ENCODE measurements around the gene LRRC70. TPM values are rescaled to one million over a fixed set of nuclear protein-coding genes. Genes with fewer than 3 reads are reported as not detected.

The LRRC70 gene, protein sequence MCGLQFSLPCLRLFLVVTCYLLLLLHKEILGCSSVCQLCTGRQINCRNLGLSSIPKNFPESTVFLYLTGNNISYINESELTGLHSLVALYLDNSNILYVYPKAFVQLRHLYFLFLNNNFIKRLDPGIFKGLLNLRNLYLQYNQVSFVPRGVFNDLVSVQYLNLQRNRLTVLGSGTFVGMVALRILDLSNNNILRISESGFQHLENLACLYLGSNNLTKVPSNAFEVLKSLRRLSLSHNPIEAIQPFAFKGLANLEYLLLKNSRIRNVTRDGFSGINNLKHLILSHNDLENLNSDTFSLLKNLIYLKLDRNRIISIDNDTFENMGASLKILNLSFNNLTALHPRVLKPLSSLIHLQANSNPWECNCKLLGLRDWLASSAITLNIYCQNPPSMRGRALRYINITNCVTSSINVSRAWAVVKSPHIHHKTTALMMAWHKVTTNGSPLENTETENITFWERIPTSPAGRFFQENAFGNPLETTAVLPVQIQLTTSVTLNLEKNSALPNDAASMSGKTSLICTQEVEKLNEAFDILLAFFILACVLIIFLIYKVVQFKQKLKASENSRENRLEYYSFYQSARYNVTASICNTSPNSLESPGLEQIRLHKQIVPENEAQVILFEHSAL
- total RNA-seq: 0.46 and 1.1 TPM in 2 replicates

DNA sequence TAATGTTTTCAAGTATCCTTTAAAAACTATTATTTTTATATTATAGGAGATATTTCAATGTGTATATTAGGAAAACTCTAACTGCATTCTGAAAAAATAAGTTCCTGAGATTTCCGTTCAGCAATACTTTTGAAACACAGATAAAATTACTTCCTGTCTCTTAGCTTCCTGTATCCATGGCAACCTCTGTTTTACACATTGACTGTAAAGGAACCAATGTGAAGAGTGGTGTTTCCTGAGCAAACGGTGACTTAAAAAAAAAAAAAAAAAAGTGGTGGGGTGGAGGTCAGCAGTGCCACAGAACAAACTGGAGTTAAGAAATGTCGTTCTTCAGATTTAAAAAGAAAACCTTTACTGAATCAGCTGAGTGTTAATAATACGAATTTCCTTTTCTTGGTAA lies at the start of gene LRRC70:
TSS of gene LRRC70 (plus strand) at position 280 of the 400 bp plus-strand sequence. CDS start 620 bp downstream, outside the sequence.
- intact Hi-C loops (cut with micrococcal nuclease): loop anchor here (5.0 to 10.0 kb wide), 2 partner anchors 41 to 94 kb away; no protein-coding TSS in a partner anchor
- Mint-ChIP-seq H3K4me1 (ENCODE audit: low read depth) (peaks cover 53% of the 10 kb centered on the region), H3K4me3 (ENCODE audit: low read depth) (peak within 1 kb of the TSS; percentile 19)

DNA sequence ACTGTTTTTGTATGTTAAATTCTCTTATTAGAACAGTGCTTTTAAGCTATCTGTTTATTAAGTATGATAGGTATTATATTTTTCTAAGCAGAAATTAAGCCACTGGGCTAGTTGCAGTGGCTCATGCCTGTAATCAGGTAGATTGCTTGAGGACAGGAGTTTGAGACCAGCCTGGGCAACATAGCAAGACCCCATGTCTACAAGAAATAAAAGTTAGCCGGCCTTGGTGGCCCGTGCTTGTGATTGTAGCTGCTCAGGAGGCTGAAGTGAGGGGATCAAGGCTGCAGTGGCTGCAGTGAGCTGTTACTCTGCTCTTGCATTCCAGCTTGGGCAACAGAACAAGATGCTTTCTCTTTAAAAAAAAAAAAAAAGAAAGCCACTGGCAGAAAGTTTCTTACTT lies 45.0 kb upstream of the LRRC70 start:
- Mint-ChIP-seq H3K27me3 (ENCODE audit: low read depth) (no peaks in the 10 kb centered on the region), H3K4me1 (ENCODE audit: low read depth) (peaks cover 4% of the 10 kb centered on the region), H3K9me3 (peaks cover 6% of the 10 kb centered on the region), H3K36me3 (ENCODE audit: low read depth) (peaks cover 30% of the 10 kb centered on the region), H3K4me3 (ENCODE audit: low read depth) (no peak overlapping the region), H3K27ac (no peak overlapping the region)
- DNase-seq (ENCODE audit: low spot score): no peak
- intact Hi-C loops (cut with micrococcal nuclease): no loop called here

More for the DNA sequence above, at the start of gene LRRC70:
- Mint-ChIP-seq H3K27ac (peak within 1 kb of the TSS; percentile 77), H3K9me3 (no peaks in the 10 kb centered on the region), H3K27me3 (ENCODE audit: low read depth) (no peaks in the 10 kb centered on the region), H3K36me3 (ENCODE audit: low read depth) (peaks cover 27% of the 10 kb centered on the region)
- peak; percentile 24 for DNase-seq (ENCODE audit: low spot score)

DNA sequence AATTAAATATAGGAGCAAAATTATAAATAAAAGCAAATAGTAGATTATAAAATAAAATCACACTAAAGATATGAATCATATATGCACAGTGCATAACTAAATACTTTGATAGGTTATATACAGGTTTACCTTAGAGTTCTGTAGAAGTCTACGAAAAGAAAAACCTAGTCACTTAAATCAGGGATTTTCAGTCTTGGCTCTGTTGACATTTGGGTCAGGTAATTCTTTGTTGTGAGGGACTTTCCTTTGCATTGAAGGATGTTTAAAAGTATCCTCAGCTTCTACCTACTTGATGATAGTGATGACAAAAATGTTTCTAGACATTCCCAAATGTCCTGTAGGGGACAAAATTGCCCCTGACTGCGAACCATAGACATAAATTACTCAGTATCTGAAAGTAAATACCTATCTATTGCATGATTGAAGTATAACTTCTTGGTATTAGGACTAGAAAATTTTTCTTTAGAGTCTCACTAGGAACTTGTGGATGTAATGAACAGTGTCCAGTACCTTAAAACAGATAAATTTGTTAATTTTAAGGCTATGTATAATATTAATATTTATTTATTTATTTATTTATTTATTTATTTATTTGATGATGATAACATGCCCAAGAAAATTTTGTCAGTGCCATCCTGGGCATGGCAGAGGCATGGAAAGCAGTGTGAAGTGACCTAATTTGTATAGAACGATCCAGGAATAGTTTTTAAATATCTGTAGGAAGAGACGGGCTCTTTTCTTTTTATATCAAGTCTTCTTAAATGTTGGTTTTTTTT lies 44.0 kb upstream of the LRRC70 start:
- Mint-ChIP-seq H3K4me3 (ENCODE audit: low read depth) (no peak overlapping the region), H3K36me3 (ENCODE audit: low read depth) (peaks cover 40% of the 10 kb centered on the region), H3K9me3 (peaks cover 9% of the 10 kb centered on the region), H3K27ac (no peak overlapping the region), H3K27me3 (ENCODE audit: low read depth) (no peaks in the 10 kb centered on the region), H3K4me1 (ENCODE audit: low read depth) (peaks cover 7% of the 10 kb centered on the region)
- no peak for DNase-seq (ENCODE audit: low spot score)
- intact Hi-C loops (cut with micrococcal nuclease): loop anchor here (5.0 kb wide), 2 partner anchors 43 to 312 kb away; partner anchors contain the start of gene LRRC70

DNA sequence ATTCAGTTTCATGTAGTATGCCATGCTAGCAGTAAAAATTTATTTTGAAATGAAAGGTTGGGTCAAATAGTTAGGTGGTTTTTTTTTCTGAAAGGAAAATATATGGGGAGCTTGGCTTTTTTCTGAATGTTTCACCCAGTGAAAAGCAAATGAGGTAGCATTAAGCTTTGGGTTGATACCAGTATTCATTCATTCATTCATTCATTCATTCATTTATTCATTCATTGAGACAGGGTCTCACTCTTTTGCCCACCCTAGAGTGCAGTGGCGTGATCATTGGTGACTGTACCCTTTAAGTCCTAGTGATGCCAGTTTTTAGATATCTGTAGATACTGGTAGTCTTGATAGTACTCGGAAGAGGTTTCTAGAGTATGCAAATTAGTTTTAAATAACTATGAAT lies 42.4 kb upstream of the LRRC70 start:
- Mint-ChIP-seq H3K27ac (no peak overlapping the region), H3K4me3 (ENCODE audit: low read depth) (no peak overlapping the region), H3K27me3 (ENCODE audit: low read depth) (no peaks in the 10 kb centered on the region), H3K4me1 (ENCODE audit: low read depth) (peaks cover 7% of the 10 kb centered on the region), H3K9me3 (peaks cover 9% of the 10 kb centered on the region), H3K36me3 (ENCODE audit: low read depth) (peaks cover 42% of the 10 kb centered on the region)
- DNase-seq (ENCODE audit: low spot score): no peak
- intact Hi-C loops (cut with micrococcal nuclease): loop anchor here (5.0 kb wide), 2 partner anchors 41 to 314 kb away; partner anchors contain the start of gene LRRC70

DNA sequence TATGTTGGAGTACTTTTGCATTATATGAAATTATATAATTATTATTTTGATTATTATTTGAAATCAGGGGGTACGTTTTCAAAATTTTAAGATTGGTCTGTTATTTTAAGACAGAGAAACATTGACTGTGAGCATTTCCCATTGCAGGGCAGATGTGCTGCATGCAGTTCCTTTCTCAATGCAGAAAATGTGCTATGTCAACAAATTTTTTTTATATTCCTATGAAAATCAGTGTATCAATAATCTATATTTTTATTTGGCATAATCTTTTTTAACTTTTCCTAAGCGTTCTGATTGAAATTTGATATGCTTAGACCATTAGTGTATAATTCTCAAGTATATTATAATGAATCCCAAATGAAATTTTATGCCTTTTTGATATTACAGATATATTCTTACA lies 41.8 kb upstream of the LRRC70 start:
- H3K9me3 Mint-ChIP-seq: peaks cover 9% of the 10 kb centered on the region
- H3K4me1 Mint-ChIP-seq (ENCODE audit: low read depth): peaks cover 7% of the 10 kb centered on the region
- H3K27ac Mint-ChIP-seq: no peak overlapping the region
- H3K4me3 Mint-ChIP-seq (ENCODE audit: low read depth): no peak overlapping the region
- peaks cover 37% of the 10 kb centered on the region for H3K36me3 Mint-ChIP-seq (ENCODE audit: low read depth)
- H3K27me3 Mint-ChIP-seq (ENCODE audit: low read depth): no peaks in the 10 kb centered on the region
- intact Hi-C loops (cut with micrococcal nuclease): loop anchor here (5.0 kb wide), 2 partner anchors 41 to 314 kb away; partner anchors contain the start of gene LRRC70
- DNase-seq (ENCODE audit: low spot score): no peak

DNA sequence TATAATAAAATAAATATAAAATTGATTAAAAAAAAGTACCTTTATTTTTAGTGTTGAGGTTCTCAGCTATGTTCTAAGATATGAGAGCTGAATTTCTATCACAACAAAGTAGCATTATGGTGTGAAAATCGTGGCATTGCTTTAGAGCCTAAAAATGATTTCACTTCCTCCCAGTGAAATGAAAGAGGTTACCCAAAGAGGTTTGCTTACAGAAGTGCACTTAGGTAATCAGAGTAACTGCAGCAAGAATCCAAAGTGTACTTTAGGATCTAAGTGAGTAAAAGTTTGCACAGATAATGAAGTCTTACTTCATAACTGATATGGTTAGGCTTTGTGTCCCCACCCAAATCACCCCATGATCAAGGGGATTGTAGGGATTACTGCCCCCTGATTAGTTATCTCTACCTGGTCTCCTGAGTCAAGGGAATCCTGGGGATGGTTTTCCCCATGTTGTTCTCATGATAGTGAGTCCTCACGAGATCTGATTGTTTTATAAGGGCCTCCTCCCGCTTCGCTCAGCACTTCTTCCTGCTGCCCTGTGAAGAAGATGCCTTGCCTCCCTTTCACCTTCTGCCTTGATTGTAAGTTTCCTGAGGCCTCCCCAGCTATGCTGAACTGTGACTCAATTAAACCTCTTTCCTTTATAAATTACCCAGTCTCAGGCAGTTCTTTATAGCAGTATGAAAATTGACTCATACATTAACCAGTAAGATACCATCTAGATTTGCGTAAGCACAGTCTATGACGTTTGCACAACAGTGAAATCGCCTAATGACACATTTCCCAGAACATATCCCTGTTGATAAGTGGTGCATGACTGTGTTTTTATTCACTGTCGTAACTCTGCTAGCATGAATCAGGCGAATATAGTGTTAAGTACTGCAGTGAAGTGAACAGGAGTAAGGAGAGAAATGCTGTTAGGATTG lies 40.3 kb upstream of the LRRC70 start:
- Mint-ChIP-seq H3K4me1 (ENCODE audit: low read depth) (peaks cover 7% of the 10 kb centered on the region), H3K27ac (peak overlapping the region; percentile 66), H3K27me3 (ENCODE audit: low read depth) (no peaks in the 10 kb centered on the region), H3K9me3 (peaks cover 14% of the 10 kb centered on the region), H3K36me3 (ENCODE audit: low read depth) (peaks cover 45% of the 10 kb centered on the region), H3K4me3 (ENCODE audit: low read depth) (no peak overlapping the region)
- intact Hi-C loops (cut with micrococcal nuclease): loop anchor here (5.0 kb wide), 2 partner anchors 39 to 316 kb away; partner anchors contain the start of gene LRRC70
- DNase-seq (ENCODE audit: low spot score): no peak

DNA sequence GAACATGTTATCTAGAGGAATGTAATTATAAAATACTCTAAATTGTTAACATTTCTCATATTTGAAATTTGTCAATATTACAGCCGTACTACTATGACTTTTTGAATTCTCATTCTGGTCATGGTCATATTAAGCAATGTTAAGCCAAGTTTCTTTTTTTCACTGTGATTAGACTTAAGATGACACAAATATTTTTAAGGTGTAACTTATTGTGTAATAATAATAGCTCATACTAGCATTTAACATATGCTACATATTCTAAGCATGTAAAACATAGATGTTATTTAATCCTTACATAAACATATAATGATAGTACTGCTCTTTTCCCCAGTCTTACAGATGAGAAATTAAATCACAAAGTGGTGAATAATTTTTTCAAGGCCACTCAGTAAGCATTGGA lies 35.9 kb upstream of the LRRC70 start:
- Mint-ChIP-seq H3K27me3 (ENCODE audit: low read depth) (no peaks in the 10 kb centered on the region), H3K27ac (no peak overlapping the region), H3K4me1 (ENCODE audit: low read depth) (peaks cover 7% of the 10 kb centered on the region), H3K4me3 (ENCODE audit: low read depth) (no peak overlapping the region), H3K36me3 (ENCODE audit: low read depth) (peaks cover 60% of the 10 kb centered on the region), H3K9me3 (peaks cover 24% of the 10 kb centered on the region)
- DNase-seq (ENCODE audit: low spot score): no peak
- intact Hi-C loops (cut with micrococcal nuclease): no loop called here

DNA sequence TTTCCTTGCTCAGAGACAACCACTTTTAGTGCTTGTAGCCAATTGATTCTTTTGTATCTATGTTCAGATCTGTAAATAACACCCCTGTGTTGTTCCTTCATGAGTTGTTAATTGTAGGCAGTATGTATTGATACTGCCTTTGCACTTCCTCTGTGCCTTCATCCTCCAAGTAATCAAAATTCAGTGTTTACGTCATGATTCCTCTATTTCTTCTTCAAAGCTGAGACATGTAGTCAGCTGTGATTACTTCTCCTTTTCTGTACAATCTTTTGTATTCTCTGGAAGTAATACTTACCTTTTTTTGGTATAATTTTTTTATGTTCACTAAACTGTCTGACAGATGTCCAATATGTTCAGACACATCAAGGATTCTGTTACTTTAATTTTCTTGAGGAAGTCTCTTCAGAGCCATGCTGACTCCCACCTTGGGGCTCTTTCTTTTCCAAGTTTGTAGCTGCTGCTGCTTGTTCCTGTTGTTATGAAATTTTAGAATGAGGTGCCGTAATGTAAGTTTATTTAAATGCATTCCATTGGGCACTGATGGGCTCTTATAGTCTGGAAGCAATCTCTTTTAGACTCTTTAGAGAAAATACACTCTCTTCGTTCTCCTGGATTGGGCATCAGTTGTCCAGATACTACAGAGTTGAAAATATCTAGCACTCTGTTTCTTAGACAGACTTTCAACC lies 30.5 kb upstream of the LRRC70 start:
- Mint-ChIP-seq H3K36me3 (ENCODE audit: low read depth) (peaks cover 39% of the 10 kb centered on the region), H3K4me1 (ENCODE audit: low read depth) (peaks cover 2% of the 10 kb centered on the region), H3K4me3 (ENCODE audit: low read depth) (no peak overlapping the region), H3K27me3 (ENCODE audit: low read depth) (no peaks in the 10 kb centered on the region), H3K27ac (no peak overlapping the region), H3K9me3 (peaks cover 12% of the 10 kb centered on the region)
- intact Hi-C loops (cut with micrococcal nuclease): no loop called here
- DNase-seq (ENCODE audit: low spot score): no peak

DNA sequence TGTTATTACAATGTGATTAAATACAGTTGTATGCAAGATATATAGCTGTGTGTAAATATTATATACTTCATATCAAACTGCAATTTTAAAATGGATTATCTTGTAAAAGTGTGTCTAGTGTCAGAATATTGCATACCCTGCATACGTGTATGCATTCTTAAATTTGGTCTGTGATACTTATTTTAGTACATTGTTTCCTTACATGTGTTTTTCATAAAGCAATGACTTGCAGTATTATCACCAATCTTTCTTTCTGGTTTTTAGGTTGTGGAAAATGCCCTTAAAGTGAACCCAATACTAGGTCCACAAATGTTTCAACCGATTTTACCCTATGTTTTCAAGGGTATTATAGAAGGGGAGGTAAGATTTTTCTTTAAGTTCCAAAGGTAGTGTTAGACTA lies 28.5 kb upstream of the LRRC70 start:
- H3K4me3 Mint-ChIP-seq (ENCODE audit: low read depth): no peak overlapping the region
- no peaks in the 10 kb centered on the region for H3K9me3 Mint-ChIP-seq
- DNase-seq (ENCODE audit: low spot score): no peak
- H3K27me3 Mint-ChIP-seq (ENCODE audit: low read depth): no peaks in the 10 kb centered on the region
- peaks cover 6% of the 10 kb centered on the region for H3K4me1 Mint-ChIP-seq (ENCODE audit: low read depth)
- H3K36me3 Mint-ChIP-seq (ENCODE audit: low read depth): peaks cover 22% of the 10 kb centered on the region
- intact Hi-C loops (cut with micrococcal nuclease): no loop called here
- no peak overlapping the region for H3K27ac Mint-ChIP-seq

DNA sequence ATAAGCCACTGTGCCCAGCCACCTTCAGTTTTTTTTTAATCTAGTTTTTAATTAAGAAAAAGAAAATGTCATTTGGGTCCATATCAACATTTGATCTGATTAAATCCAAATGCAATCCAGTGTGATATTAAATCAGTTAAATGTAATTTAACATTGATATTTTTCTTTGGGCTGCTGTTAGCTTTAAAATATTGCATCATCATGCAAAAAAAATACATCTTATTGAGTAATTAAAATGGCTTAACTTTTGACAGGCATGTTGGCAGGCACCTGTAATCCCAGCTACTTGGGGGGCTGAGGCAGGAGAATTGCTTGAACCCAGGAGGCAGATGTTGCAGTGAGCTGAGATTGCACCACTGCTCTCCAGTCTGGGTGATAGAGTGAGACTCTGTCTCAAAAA lies 22.7 kb upstream of the LRRC70 start:
- Mint-ChIP-seq H3K4me1 (ENCODE audit: low read depth) (peaks cover 6% of the 10 kb centered on the region), H3K9me3 (no peaks in the 10 kb centered on the region), H3K27ac (no peak overlapping the region), H3K4me3 (ENCODE audit: low read depth) (no peak overlapping the region), H3K27me3 (ENCODE audit: low read depth) (no peaks in the 10 kb centered on the region), H3K36me3 (ENCODE audit: low read depth) (peaks cover 15% of the 10 kb centered on the region)
- intact Hi-C loops (cut with micrococcal nuclease): no loop called here
- no peak for DNase-seq (ENCODE audit: low spot score)

DNA sequence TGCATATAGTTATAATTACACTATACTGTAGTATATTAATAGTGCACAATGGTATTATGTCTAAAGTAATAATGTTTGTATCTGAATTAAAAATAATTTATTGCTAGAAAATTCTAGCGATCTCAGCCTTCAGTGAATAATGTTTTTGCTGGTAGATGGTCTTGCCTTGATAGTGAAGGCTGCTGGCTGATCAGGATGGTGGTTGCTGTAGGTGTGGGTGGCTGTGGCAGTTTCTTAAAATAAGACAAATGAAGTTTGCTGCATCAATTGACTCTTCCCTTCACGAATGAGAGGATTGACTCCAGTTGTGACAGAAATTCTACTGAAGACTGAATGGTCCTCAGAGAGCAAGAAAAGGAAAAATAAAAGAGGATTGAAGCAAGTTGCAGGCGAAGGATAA lies 19.7 kb upstream of the LRRC70 start:
- Mint-ChIP-seq H3K27me3 (ENCODE audit: low read depth) (no peaks in the 10 kb centered on the region), H3K36me3 (ENCODE audit: low read depth) (peaks cover 13% of the 10 kb centered on the region), H3K27ac (no peak overlapping the region), H3K9me3 (no peaks in the 10 kb centered on the region), H3K4me1 (ENCODE audit: low read depth) (no peaks in the 10 kb centered on the region), H3K4me3 (ENCODE audit: low read depth) (no peak overlapping the region)
- intact Hi-C loops (cut with micrococcal nuclease): no loop called here
- DNase-seq (ENCODE audit: low spot score): no peak

Measured in activated T-helper 2 cell treated with anti-CD3 and anti-CD28 coated beads, Interferon-gamma antibody, Interleukin-2, Interleukin-4, amounts not matched to agents 10 μg/mL and 5 μg/mL and 100 μg/mL, durations not matched to agents 14 hours and 24 hours and 36 hours (primary cell).